Spleen (tissue), 13 donors: Measurements from ENCODE around the gene GAPVD1. TPM values are rescaled to one million over a fixed set of nuclear protein-coding genes. Genes with fewer than 3 reads are reported as not detected.
A peak's percentile ranks its signal among the peaks of the same experiment; 100 is the strongest.
"Not testable (repeated sequence)": the region's sequence is repeated elsewhere in the genome, so short reads cannot be mapped to it uniquely, and the experiment has no call there.

Source experiments
- DNase-seq: peaks from one replicate; pipeline ENCODE4 v3.0.0-alpha.2; 2020
- H3K27ac ChIP-seq, 8 donors: fragments of 200-600 bp; sonication (generic) in 7 of 8; 1 replicate in 4 of 8; 2 replicates in 4 of 8; pipeline versions ENCODE4 v1.5.0 to v1.8.0; 2016 to 2021; ENCODE audit warnings: inconsistent platforms in 4 of 8, mild to moderate bottlenecking in 4 of 8, moderate library complexity in 1 of 8
- H3K27me3 ChIP-seq, 7 donors: fragments of 200-600 bp; sonication (generic) in 6 of 7; replicated peaks in 1 of 7; 1 replicate in 4 of 7; 2 replicates in 3 of 7; pipeline versions ENCODE4 v1.5.0 to v1.8.0; 2016 to 2021; ENCODE audit warnings: inconsistent platforms in 3 of 7, mild to moderate bottlenecking in 1 of 7
- H3K36me3 ChIP-seq, 6 donors: fragments of 200-600 bp; sonication (generic) in 5 of 6; 1 replicate in 4 of 6; 2 replicates in 2 of 6; pipeline versions ENCODE4 v1.5.0 to v1.8.0; 2016 to 2021; ENCODE audit warnings: inconsistent platforms in 2 of 6
- H3K4me1 ChIP-seq, 6 donors: fragments of 200-600 bp; sonication (generic) in 5 of 6; 1 replicate in 3 of 6; 2 replicates in 3 of 6; pipeline versions ENCODE4 v1.5.0 to v1.8.0; 2016 to 2021; ENCODE audit warnings: inconsistent platforms in 3 of 6
- H3K4me3 ChIP-seq, 8 donors: fragments of 200-600 bp; sonication (generic) in 7 of 8; 1 replicate in 4 of 8; 2 replicates in 4 of 8; pipeline versions ENCODE4 v1.5.0 to v1.8.0; 2016 to 2021; ENCODE audit warnings: inconsistent platforms in 4 of 8, mild to moderate bottlenecking in 4 of 8, moderate library complexity in 2 of 8
- H3K9me3 ChIP-seq, 8 donors: fragments of 200-600 bp; sonication (generic) in 7 of 8; 1 replicate in 4 of 8; 2 replicates in 4 of 8; pipeline versions ENCODE4 v1.5.0 to v1.8.0; 2016 to 2021; ENCODE audit warnings: inconsistent platforms in 4 of 8
- POLR2A ChIP-seq, 3 donors: fragments of 450-650 bp; IDR thresholded peaks; one replicate each; pipeline ENCODE4 v1.5.1; 2017; ENCODE audit warnings: antibody characterized with exemption in 3 of 3, mild to moderate bottlenecking in 1 of 3
- POLR2AphosphoS5 ChIP-seq, 3 donors: sonication (generic); formaldehyde crosslinking; IDR thresholded peaks; one replicate each; pipeline ENCODE4 v1.5.1; 2017; ENCODE audit warnings: antibody characterized with exemption in 3 of 3
- WGBS, 5 donors: extraction: QIAGEN DNeasy Blood & Tissue Kit in 3 of 5; methylation state at CpG; one replicate each; pipeline versions ENCODE4 v1.1.5 to v1.1.7; 2013 to 2018; 5-methylcytosine and 5-hydroxymethylcytosine counted together
- intact Hi-C: fragments of 100-400 bp; cut with DNase I; formaldehyde crosslinking; loops from one replicate; pipeline ENCODE4 v1.15.0; 2023; ENCODE audit warnings: low total_unique reads
- long read RNA-seq, 2 donors: transcript quantifications; one replicate each; lab custom pipeline, GENCODE V29; 2026
- polyA plus RNA-seq, 3 donors: library from polyadenylated mRNA; stranded (reverse); fragments of 200-250 nt; gene quantifications; one replicate each; pipeline ENCODE4 v1.2.1, GENCODE V29; 2013
- total RNA-seq, 7 donors: library from RNA; depleted of rRNA in 3 of 7; stranded (reverse); fragments of >200 nt in 3 of 7; fragmentation: NEBNext Ultra II Directional in 4 of 7; extraction: Animal tissue kit (Norgen Biotek cat#: 25700) in 4 of 7; gene quantifications; one replicate each; pipeline versions ENCODE4 v1.1.0 to v1.2.1, GENCODE V29; 2016 to 2021
- TF ChIP-seq, protein P1 (sequence below), 11 experiments: fragments of 200-600 bp in 7 of 11; fragments of 450-650 bp in 4 of 11; sonication (generic) in 4 of 11; IDR thresholded peaks in 8 of 11; conservative IDR thresholded peaks in 3 of 11; 1 replicate in 7 of 11; 2 replicates in 4 of 11; pipeline versions ENCODE4 v1.4.0 to v1.8.0; 2016 to 2021; ENCODE audit warnings: antibody characterized with exemption in 11 of 11, inconsistent platforms in 4 of 11, mild to moderate bottlenecking in 1 of 11
- donor health status: healthy with polysubstance abuse.
- donor health status: DM: no; HTN: no; CAD: no; lungs with moderate emphysema.
- donor health status: DM: no; HTN: no; CAD: no.
- donor health status: Bipolar disorder and iron deficiency.
- donor health status: healthy.
- donor health status: DM: no; HTN: no; CAD: no.
- donor health status: DM: yes; HTN: yes; CAD: no.

The GAPVD1 gene, protein sequence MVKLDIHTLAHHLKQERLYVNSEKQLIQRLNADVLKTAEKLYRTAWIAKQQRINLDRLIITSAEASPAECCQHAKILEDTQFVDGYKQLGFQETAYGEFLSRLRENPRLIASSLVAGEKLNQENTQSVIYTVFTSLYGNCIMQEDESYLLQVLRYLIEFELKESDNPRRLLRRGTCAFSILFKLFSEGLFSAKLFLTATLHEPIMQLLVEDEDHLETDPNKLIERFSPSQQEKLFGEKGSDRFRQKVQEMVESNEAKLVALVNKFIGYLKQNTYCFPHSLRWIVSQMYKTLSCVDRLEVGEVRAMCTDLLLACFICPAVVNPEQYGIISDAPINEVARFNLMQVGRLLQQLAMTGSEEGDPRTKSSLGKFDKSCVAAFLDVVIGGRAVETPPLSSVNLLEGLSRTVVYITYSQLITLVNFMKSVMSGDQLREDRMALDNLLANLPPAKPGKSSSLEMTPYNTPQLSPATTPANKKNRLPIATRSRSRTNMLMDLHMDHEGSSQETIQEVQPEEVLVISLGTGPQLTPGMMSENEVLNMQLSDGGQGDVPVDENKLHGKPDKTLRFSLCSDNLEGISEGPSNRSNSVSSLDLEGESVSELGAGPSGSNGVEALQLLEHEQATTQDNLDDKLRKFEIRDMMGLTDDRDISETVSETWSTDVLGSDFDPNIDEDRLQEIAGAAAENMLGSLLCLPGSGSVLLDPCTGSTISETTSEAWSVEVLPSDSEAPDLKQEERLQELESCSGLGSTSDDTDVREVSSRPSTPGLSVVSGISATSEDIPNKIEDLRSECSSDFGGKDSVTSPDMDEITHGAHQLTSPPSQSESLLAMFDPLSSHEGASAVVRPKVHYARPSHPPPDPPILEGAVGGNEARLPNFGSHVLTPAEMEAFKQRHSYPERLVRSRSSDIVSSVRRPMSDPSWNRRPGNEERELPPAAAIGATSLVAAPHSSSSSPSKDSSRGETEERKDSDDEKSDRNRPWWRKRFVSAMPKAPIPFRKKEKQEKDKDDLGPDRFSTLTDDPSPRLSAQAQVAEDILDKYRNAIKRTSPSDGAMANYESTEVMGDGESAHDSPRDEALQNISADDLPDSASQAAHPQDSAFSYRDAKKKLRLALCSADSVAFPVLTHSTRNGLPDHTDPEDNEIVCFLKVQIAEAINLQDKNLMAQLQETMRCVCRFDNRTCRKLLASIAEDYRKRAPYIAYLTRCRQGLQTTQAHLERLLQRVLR (N-terminal part only)
- 10 to 100 TPM; 60.3 to 79.3 (median 64.1) TPM for total RNA-seq
- 1 to 10 TPM; 4.9 to 8.2 (median 5.2) TPM for polyA plus RNA-seq
- long read RNA-seq, donor 1, partial matches to known transcripts, result 8 of 9 reads
- long read RNA-seq, donor 1, other reads (novel, unspliced or antisense), result 0 of 9 reads
- long read RNA-seq, donor 2, partial matches to known transcripts, result 9 of 9 reads
- long read RNA-seq, donor 2, other reads (novel, unspliced or antisense), result 0 of 9 reads

DNA sequence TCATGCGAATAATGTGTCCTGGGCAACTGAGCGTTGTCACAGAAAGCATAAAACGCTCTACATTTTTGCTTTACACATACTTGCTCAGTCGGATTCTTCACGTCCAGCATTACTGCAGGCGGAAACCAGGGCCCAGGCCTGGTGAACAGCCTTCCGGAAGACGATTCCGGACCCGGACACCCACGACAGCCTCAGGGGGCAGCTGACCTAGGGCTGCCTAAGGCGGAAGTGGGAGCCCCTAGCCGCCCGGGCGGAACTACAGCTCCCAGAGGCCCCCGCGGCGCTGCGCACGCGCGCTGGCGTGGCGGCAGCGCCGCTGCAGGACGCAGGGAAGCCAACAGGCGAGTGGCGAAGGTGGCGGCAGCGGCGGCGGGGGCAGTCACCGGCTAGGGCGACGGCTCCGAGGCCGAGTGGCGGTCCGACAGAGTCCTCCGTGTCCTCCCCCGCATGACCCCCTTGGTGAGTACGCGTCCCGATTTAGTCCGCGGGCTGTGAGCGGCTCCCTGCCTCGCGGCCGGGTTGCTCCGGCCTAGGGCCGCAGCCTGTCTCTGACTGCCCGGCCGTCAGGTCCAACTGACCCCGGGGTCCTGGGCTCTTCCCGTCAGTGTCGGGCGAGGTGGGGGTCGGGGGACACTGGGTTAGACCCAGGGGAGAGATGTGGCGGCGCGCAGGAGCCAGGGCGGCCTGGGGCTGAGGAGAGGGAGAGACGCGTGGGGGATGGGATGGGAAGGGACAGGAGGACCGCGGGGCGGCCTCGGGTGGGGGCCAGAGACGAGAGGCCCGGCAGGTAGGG is at the start of gene GAPVD1:
GAPVD1 (plus strand) TSS at position 326 of the 793 bp plus-strand sequence. CDS start 37,096 bp downstream, outside the sequence.
- Histone ChIP-seq H3K27ac (peak within 1 kb of the TSS; percentile 84 to 98 (median 96)), H3K4me1 (peaks cover 18 to 71% (median 40%) of the 10 kb centered on the region in 6 donors), H3K27me3 (no peaks in the 10 kb centered on the region), H3K4me3 (peak within 1 kb of the TSS; percentile 65 to 93 (median 90)), H3K36me3 (peaks cover 0 to 31% (median 6%) of the 10 kb centered on the region in 6 donors), H3K9me3 (peaks cover 0 to 10% (median 0%) of the 10 kb centered on the region in 8 donors)
- WGBS, 5 donors, result 1 to 3% (median 1%) methylated on average over 37 to 72 of the region's 72 CpGs
- intact Hi-C loops, result no loop called here
- peak; percentile 98 for DNase-seq
- peak; percentile 86 to 90 (median 87) for TF ChIP-seq POLR2AphosphoS5 (IDR thresholded peaks at IDR 0.05)
- TF ChIP-seq, protein P1, sequence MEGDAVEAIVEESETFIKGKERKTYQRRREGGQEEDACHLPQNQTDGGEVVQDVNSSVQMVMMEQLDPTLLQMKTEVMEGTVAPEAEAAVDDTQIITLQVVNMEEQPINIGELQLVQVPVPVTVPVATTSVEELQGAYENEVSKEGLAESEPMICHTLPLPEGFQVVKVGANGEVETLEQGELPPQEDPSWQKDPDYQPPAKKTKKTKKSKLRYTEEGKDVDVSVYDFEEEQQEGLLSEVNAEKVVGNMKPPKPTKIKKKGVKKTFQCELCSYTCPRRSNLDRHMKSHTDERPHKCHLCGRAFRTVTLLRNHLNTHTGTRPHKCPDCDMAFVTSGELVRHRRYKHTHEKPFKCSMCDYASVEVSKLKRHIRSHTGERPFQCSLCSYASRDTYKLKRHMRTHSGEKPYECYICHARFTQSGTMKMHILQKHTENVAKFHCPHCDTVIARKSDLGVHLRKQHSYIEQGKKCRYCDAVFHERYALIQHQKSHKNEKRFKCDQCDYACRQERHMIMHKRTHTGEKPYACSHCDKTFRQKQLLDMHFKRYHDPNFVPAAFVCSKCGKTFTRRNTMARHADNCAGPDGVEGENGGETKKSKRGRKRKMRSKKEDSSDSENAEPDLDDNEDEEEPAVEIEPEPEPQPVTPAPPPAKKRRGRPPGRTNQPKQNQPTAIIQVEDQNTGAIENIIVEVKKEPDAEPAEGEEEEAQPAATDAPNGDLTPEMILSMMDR (IDR thresholded peaks at IDR 0.05 in 8 of 11, conservative IDR thresholded peaks at IDR 0.05 in 3 of 11), result peak in 10 of 11 experiments; percentile 19 to 86 (median 62)
- peak in 1 of 3 donors; percentile 47 for TF ChIP-seq POLR2A (IDR thresholded peaks at IDR 0.05)

DNA sequence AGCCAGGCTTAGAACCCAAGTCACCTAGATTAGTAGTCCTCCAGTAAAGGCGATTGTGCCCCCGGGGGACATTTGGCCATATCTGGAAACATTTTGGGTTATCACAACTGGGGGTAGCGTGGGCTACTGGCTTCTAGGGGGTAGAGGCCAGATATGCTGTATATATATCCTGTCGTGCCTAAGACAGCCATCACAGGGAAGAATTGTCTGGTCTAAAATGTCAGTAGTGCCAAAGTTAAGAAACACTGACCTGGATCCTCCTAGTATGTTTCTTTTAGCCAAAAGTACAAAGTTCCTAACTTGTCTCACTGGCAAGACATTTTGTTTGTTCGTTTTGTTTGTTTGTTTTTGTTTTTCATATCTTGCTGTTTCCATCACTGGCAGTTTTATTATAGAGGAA is 47.4 kb upstream of the GAPVD1 start:
- Histone ChIP-seq H3K4me1 (no peaks in the 10 kb centered on the region), H3K4me3 (no peak overlapping the region), H3K27ac (no peak overlapping the region), H3K27me3 (no peaks in the 10 kb centered on the region), H3K9me3 (no peaks in the 10 kb centered on the region), H3K36me3 (peaks cover 0 to 73% (median 31%) of the 10 kb centered on the region in 6 donors)
- no peak for DNase-seq
- intact Hi-C loops, result no loop called here
- 88 to 94% (median 91%) methylated on average over 5 of the region's 5 CpGs for WGBS, 5 donors
- TF ChIP-seq POLR2A (IDR thresholded peaks at IDR 0.05) (no peak), POLR2AphosphoS5 (IDR thresholded peaks at IDR 0.05) (no peak)
- TF ChIP-seq, protein P1 (IDR thresholded peaks at IDR 0.05 in 8 of 11, conservative IDR thresholded peaks at IDR 0.05 in 3 of 11), result no peak

GRCh38 chr9:125218621-125219020 is 43.0 kb upstream of the GAPVD1 start:
- no peaks in the 10 kb centered on the region for H3K9me3 ChIP-seq
- intact Hi-C loops, result no loop called here
- TF ChIP-seq POLR2A (IDR thresholded peaks at IDR 0.05), result no peak
- no peak for TF ChIP-seq POLR2AphosphoS5 (IDR thresholded peaks at IDR 0.05)
- TF ChIP-seq, protein P1 (IDR thresholded peaks at IDR 0.05 in 8 of 11, conservative IDR thresholded peaks at IDR 0.05 in 3 of 11), result no peak
- no peak overlapping the region for H3K27ac ChIP-seq
- peaks cover 0 to 72% (median 21%) of the 10 kb centered on the region in 6 donors for H3K36me3 ChIP-seq
- no peaks in the 10 kb centered on the region for H3K4me1 ChIP-seq
- DNase-seq, result no peak
- no peak overlapping the region for H3K4me3 ChIP-seq
- WGBS, 5 donors, result 95 to 98% (median 96%) methylated on average over 3 of the region's 3 CpGs
- no peaks in the 10 kb centered on the region for H3K27me3 ChIP-seq

DNA sequence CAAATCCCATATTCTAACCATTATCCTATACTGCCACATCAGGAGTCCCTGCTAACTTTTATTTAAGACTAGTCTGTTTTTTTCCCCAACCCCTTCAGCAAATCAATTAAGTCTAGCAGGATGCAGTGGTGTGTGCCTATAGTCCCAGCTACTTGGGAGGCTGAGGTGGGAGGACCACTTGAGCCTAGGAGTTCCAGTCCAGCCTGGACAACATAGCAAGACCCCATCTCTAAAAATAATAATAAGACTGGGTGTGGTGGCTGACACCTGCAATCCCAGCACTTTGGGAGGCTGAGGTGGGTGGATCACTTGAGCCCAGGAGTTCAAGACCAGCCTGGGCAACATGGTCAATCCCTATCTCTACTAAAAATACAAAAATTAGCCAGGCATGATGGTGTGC is 36.8 kb upstream of the GAPVD1 start:
- DNase-seq, H3K4me1 ChIP-seq, intact Hi-C loops, H3K4me3 ChIP-seq, H3K27me3 ChIP-seq, H3K27ac ChIP-seq, H3K9me3 ChIP-seq: not testable (repeated sequence)
- peaks cover 0 to 83% (median 25%) of the 10 kb centered on the region in 6 donors for H3K36me3 ChIP-seq
